Chondrocyte (in vitro differentiated cells): ENCODE results near the gene GNB2. TPM values are rescaled to one million over a fixed set of nuclear protein-coding genes. Genes with fewer than 3 reads are reported as not detected.
A peak's percentile ranks its signal among the peaks of the same experiment; 100 is the strongest.

ENCODE experiments used
- DNase-seq: peaks from one replicate; pipeline ENCODE4 v3.0.0; 2021; ENCODE audit warnings: mixed read lengths, low spot score
- H3K27ac Mint-ChIP-seq: one replicate; pipeline ENCODE4 v1.8.0; 2021; ENCODE audit warnings: mild to moderate bottlenecking, moderate library complexity, mixed read lengths; ENCODE audit not compliant: unreplicated experiment
- H3K27me3 Mint-ChIP-seq: 2 replicates; pipeline ENCODE4 v1.8.0; 2021; ENCODE audit warnings: low read depth, mixed read lengths
- H3K36me3 Mint-ChIP-seq: 2 replicates; pipeline ENCODE4 v1.8.0; 2021; ENCODE audit warnings: low read depth, mixed read lengths
- H3K4me1 Mint-ChIP-seq: 2 replicates; pipeline ENCODE4 v1.8.0; 2021; ENCODE audit warnings: low read depth, mild to moderate bottlenecking, mixed read lengths
- H3K4me3 Mint-ChIP-seq: one replicate; pipeline ENCODE4 v1.8.0; 2021; ENCODE audit warnings: mild to moderate bottlenecking, moderate library complexity, mixed read lengths; ENCODE audit not compliant: unreplicated experiment
- H3K9me3 Mint-ChIP-seq: 2 replicates; pipeline ENCODE4 v1.8.0; 2021; ENCODE audit warnings: low read depth, mixed read lengths
- CTCF ChIP-seq: fragments of 200-600 bp; sonication (generic); IDR thresholded peaks from 2 replicates; pipeline ENCODE4 v1.5.0; 2021; ENCODE audit warnings: antibody characterized with exemption, mild to moderate bottlenecking, moderate library complexity
- total RNA-seq: library from RNA; stranded (reverse); gene quantifications from 3 replicates; pipeline ENCODE4 v1.2.1, GENCODE V29; 2021

Gene GNB2
- total RNA-seq, 1 donor from 2014 or later, result 202 TPM

DNA sequence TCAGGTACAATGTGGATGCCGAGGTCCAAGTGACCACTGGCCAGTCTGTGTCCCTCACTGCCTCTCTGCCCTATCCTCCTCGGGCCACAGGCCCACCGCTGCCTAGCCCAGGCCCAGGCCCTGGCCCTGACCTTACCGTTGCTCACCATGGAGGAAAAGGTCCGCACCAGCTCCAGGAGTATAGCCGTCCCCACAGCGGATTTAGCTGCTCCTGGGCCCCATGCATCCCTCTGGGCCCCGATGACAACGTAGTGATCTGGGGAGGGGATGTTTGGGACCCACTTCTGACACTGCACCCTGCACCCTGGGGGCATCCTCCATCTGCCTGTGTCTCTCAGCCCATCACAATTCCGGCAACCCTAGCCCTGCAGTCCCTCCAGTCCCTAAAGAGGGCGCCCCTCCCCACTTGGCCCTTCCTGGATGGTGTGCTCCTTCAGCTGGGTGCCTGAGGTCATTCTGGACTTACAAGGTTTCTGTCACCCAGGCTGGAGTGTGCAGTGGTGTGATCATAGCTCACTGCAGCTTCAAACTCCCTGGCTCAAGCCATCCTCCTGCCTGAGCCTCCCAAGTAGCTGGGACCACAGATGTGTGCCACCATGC lies 44.3 kb upstream of the GNB2 start:
- no peak for DNase-seq
- H3K27ac Mint-ChIP-seq, result no peak overlapping the region
- H3K4me1 Mint-ChIP-seq, result peaks cover 10% of the 10 kb centered on the region
- H3K4me3 Mint-ChIP-seq, result no peak overlapping the region
- peak; percentile 60 for TF ChIP-seq CTCF
- no peaks in the 10 kb centered on the region for H3K9me3 Mint-ChIP-seq
- H3K36me3 Mint-ChIP-seq, result no peaks in the 10 kb centered on the region
- H3K27me3 Mint-ChIP-seq, result peaks cover 4% of the 10 kb centered on the region

DNA sequence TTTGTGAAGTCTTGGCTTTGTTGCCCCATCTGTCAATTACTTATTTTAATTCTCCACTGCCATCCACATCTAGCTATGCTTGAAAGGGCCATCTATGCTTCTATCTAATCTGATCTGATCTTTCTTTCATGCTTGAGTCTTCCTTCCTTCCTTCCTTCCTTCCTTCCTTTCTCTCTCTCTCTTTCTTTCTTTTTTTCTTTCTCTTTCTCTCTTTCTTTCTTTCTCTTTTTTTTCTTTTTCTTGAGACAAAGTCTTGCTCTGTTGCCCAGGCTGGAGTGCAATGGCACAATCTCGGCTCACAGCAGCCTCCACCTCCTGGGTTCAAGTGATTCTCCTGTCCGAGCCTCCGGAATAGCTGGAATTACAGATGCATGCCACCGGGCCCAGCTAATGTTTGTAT lies 43.5 kb upstream of the GNB2 start:
- no peaks in the 10 kb centered on the region for H3K36me3 Mint-ChIP-seq
- no peak overlapping the region for H3K4me3 Mint-ChIP-seq
- H3K27me3 Mint-ChIP-seq, result peaks cover 7% of the 10 kb centered on the region
- H3K27ac Mint-ChIP-seq, result no peak overlapping the region
- peaks cover 10% of the 10 kb centered on the region for H3K4me1 Mint-ChIP-seq
- no peaks in the 10 kb centered on the region for H3K9me3 Mint-ChIP-seq
- DNase-seq, result no peak
- no peak for TF ChIP-seq CTCF

DNA sequence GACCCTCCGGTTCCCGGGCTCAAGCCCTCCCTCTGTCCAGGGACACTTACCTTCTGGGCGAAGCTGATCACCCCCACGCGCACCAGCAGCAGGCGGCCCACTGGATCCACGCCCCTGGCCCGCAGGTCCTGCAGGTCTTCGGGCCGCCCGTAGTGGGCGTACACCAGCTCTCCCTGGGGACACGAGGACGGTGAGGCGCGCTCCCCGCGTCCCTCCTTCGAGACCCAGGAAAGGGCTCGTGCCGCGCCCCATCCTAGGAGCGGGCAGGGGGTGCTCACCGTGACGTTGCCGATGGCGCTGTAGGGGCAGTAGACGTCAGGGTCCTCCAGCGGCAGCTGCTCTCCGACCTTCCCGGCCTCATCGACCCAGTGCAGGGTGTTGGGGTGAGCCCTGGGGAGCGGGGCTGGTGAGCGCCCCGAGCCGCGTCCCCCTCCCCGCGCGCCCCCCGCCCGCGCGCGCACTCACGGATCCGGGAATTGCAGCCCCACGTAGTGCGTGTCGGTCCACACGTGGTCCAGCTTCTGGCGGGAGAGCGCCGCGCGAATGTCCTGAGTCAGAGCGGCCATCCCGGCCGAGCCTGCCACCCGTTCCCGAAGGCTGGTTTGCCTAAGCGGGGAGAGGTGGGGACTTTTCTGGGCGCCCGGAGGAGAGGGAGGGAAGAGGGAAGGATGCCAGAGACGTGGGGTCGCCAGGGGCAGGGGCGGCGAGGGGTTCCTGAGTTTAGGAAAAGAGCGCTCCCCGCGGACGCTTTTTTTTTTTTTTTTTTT lies 40.4 kb upstream of the GNB2 start:
- Mint-ChIP-seq H3K4me3 (peak overlapping the region; percentile 80), H3K27me3 (peaks cover 9% of the 10 kb centered on the region), H3K27ac (peak overlapping the region; percentile 63), H3K36me3 (no peaks in the 10 kb centered on the region), H3K9me3 (no peaks in the 10 kb centered on the region), H3K4me1 (peaks cover 3% of the 10 kb centered on the region)
- TF ChIP-seq CTCF, result peak; percentile 63
- no peak for DNase-seq

DNA sequence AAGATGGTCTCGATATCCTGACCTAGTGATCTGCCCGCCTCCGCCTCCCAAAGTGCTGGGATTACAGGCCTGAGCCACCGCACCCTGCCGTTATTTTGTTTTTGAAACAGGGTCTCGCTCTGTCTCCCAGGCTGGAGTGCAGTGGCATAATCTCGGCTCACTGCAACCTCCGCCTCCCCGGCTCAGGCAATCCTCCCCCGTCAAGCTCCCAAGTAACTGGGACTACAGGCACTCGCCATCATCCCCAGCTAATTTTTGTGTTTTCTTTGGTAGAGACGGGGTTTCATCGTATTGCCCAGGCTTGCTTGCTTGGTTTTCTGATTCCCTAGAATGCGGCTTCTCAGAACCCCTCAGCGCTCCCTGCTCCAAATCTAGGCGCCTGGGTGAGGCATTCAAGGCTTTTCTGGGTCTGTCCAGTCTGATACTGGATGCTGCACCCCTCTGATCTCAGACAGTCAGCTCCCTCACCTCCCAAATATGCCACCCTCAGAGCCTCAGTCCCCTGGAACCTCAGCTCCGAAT lies 33.5 kb upstream of the GNB2 start:
- H3K4me3 Mint-ChIP-seq, result no peak overlapping the region
- H3K27me3 Mint-ChIP-seq, result peaks cover 9% of the 10 kb centered on the region
- H3K9me3 Mint-ChIP-seq, result no peaks in the 10 kb centered on the region
- no peaks in the 10 kb centered on the region for H3K4me1 Mint-ChIP-seq
- H3K27ac Mint-ChIP-seq, result no peak overlapping the region
- DNase-seq, result no peak
- H3K36me3 Mint-ChIP-seq, result no peaks in the 10 kb centered on the region
- no peak for TF ChIP-seq CTCF

- Mint-ChIP-seq H3K27ac (no peak overlapping the region), H3K4me3 (no peak overlapping the region), H3K27me3 (peaks cover 16% of the 10 kb centered on the region), H3K9me3 (no peaks in the 10 kb centered on the region), H3K36me3 (no peaks in the 10 kb centered on the region), H3K4me1 (no peaks in the 10 kb centered on the region)
- DNase-seq, result no peak
- TF ChIP-seq CTCF, result no peak
Observed at GRCh38 chr7:100640517-100641440, 32.8 kb upstream of the GNB2 start.
